ENCODE measurements around the gene FAM241A. TPM values are rescaled to one million over a fixed set of nuclear protein-coding genes. Genes with fewer than 3 reads are reported as not detected.

Gene FAM241A
- total and polyA plus RNA-seq, 2 donors (not counting 3 experiments of a cell fraction or from before 2014, with no cell fraction given) = 3.2 to 9.1 TPM

DNA sequence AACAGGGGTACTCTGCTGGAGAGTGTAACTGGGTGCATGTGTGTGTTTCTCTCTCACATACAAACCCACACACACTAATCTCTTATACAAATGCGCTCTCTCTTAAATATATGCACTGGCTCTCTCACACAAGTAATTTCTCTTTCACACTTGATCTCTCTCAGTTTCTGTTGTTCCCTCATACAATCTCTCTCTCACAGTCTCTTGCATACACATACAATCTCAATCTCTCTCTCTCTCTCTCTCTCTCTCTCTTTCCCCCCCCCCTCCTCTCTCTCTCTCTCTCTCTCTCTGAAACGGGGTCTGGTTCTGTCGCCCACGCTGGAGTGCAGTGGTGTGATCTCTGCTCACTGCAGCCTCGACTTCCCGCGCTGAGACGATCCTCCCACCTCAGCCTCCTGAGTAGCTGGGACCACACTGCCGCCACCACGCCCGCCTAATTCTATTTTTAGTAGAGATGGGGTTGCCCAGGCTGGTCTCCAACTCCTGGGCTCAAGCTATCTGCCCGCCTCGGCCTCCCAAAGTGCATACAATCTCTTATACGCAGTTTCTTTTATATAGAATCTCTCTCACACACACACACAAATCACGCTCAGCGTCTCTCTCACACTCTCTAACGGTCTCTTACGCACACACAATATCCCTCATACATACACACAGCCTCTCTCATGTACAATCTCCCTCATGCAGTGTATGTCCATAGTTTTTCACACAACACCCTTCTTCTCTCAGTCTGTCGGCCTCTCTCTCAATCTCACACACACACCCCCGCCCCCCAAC lies 518 bp upstream of the FAM241A start:
- Histone ChIP-seq H3K9me1 (replicated peaks; ENCODE audit: control insufficient read depth, extremely low read depth, insufficient read depth, low read length) (no peaks in the 10 kb centered on the region), H4K20me1 (replicated peaks; ENCODE audit: control insufficient read depth, extremely low read depth, insufficient read depth, low read length) (no peaks in the 10 kb centered on the region), H3K36me3 (ENCODE audit: control insufficient read depth in 2 of 2, extremely low read depth in 1 of 2, insufficient read depth in 2 of 2, low read length in 2 of 2) (no peaks in the 10 kb centered on the region), H3K79me2 (ENCODE audit: control insufficient read depth, insufficient read depth, low read length) (peaks cover 41% of the 10 kb centered on the region), H3K4me3 (replicated peaks in 1 of 3; ENCODE audit: insufficient read depth in 1 of 3, low read depth in 1 of 3, low read length in 3 of 3) (no peak overlapping the region), H3K27ac (ENCODE audit: insufficient read depth, low read depth, low read length) (no peak overlapping the region), H3K4me1 (ENCODE audit: control insufficient read depth, extremely low read depth, insufficient read depth, low read length) (peaks cover 24% of the 10 kb centered on the region), H3K9me3 (replicated peaks; ENCODE audit: control insufficient read depth, insufficient read depth, low read length) (no peaks in the 10 kb centered on the region), H3K27me3 (ENCODE audit: control insufficient read depth in 2 of 2, insufficient read depth in 2 of 2, low read length in 2 of 2) (no peaks in the 10 kb centered on the region), H2AFZ (ENCODE audit: low read depth, low read length) (peak overlapping the region; percentile 68), H3K4me2 (ENCODE audit: insufficient read depth, low read length) (no peak overlapping the region), H3K9ac (replicated peaks; ENCODE audit: extremely low read depth, insufficient read depth, low read length) (no peak overlapping the region)
- BruUV-seq (replicated peaks) = no TSS peak
- TF ChIP-seq FOS (IDR thresholded peaks at IDR 0.05; ENCODE audit: borderline replicate concordance, insufficient read depth, low read length) = no peak
- no peak for TF ChIP-seq JUN (IDR thresholded peaks at IDR 0.05; ENCODE audit: borderline replicate concordance, insufficient read depth, insufficient read length, low read depth)
- no peak for TF ChIP-seq CTCF (IDR thresholded peaks at IDR 0.05; ENCODE audit: extremely low read depth in 1 of 2, insufficient read depth in 1 of 2, low read depth in 1 of 2, low read length in 2 of 2)
- TF ChIP-seq EZH2 (IDR thresholded peaks at IDR 0.05; ENCODE audit: borderline replicate concordance, low read depth, low read length, severe bottlenecking) = no peak
- TF ChIP-seq MYC (IDR thresholded peaks at IDR 0.05; ENCODE audit: low read depth, low read length) = no peak
- no peak for DNase-seq (ENCODE audit: low read depth, low spot score)
- FAIRE-seq = no peak
- ChIA-PET POLR2A (no interaction called here), CTCF (interaction anchor here (0.7 kb wide), 1 partner anchor 70 kb away, joined by 3 read pairs; no protein-coding TSS in a partner anchor)
- intact Hi-C loops (cut with micrococcal nuclease) = loop anchor here (1.0 to 10.0 kb wide), 2 partner anchors 35 to 1870 kb away; no protein-coding TSS in a partner anchor
- dilution Hi-C loops (cut with MboI; ENCODE audit: extremely low pct_ligation_motif_present, low sequenced_read_pairs) = no loop called here

All from endothelial cell of umbilical vein (primary cell).